Anterior cingulate cortex (tissue), 58 donors: ENCODE measurements around the gene TMEM235.
A peak's percentile ranks its signal among the peaks of the same experiment; 100 is the strongest.

Experiments
- DNase-seq, 58 donors: peaks; one replicate each; lab custom pipeline; 2025; lab: John Stamatoyannopoulos, UW

Gene TMEM235

DNA sequence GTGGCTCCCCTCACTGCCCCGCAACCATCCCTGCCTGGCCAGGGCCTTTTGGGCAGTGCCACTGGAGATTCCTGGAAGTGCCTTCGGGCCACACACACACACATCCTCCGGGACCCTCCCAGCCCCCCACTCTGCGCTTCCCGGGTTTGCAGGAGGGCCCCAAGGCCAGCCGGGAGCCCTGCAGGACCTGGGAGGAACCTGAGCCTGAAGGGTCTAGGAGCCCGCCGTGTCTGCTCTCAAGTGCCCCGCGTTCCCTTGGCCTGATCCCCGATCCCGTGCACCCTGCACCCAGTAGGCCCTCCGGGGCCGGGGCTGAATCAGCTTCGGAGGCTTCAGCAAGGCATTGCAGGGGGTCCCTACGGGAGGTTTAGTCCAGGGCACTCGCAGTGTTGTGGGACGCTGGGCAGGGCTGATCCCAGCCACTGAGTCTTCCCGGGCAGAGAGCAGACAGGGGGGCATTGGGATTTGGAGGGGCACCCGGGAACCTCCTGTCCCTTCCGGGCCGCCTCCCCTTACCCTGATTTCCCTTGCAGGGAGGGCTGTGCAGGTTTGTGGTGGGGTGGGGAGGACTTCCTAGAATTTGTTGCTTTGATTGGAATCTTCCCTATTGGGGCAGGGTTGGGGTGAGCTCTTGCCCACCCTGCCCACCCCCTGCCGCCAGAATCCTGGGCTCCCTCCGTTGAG, 36.9 kb downstream of the TMEM235 start:
- DNase-seq = no peak

DNA sequence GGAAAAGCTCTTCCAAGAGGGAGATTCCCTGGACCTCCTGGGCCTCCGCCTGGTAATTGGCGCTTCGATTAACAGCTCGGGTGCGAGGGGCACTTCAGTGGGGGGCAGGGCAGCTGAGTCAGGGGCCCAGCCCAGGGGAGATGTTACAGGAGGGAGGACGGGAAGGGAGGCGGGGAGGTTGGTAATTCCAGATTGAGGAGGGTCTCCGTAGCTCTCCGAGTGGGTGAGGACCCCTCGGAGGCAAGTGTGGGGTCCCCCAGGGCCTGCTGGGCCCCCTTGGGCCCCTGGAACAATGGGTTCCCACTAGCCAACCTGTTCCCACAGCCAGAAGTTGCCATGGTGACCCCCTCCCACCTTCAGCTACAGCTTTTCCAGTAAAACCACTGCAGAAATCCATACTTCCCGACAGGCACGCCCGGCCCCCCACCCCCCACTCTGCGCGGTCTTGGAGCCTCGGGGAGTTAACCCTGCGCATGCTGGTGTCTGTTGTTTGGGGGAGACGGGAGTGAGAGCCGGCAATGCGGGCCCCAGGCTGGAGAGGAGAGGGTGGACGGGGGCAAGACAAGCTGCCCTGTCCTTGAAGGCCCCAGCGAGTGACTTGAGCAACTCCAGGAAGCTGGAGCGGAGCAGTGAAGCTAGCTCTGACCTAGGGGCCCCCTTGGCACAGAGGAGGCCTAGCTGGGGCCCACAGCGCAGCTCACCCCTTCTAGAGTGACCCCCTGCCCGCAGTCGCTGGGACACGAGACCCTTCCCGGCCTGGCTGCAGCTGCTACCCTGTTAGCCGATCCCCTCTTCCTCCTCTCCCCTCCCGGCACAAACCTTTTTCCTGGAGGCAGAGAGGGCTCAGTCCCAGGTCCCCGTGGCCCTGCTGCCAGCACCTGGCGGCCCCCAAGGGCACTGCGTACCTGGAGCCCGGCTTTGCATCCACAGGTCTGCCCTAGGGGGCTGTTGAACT, 37.8 kb downstream of the TMEM235 start:
- DNase-seq = no peak

- no peak for DNase-seq
Observed at GRCh38 chr17:78269955-78270381, 38.5 kb downstream of the TMEM235 start.

DNA sequence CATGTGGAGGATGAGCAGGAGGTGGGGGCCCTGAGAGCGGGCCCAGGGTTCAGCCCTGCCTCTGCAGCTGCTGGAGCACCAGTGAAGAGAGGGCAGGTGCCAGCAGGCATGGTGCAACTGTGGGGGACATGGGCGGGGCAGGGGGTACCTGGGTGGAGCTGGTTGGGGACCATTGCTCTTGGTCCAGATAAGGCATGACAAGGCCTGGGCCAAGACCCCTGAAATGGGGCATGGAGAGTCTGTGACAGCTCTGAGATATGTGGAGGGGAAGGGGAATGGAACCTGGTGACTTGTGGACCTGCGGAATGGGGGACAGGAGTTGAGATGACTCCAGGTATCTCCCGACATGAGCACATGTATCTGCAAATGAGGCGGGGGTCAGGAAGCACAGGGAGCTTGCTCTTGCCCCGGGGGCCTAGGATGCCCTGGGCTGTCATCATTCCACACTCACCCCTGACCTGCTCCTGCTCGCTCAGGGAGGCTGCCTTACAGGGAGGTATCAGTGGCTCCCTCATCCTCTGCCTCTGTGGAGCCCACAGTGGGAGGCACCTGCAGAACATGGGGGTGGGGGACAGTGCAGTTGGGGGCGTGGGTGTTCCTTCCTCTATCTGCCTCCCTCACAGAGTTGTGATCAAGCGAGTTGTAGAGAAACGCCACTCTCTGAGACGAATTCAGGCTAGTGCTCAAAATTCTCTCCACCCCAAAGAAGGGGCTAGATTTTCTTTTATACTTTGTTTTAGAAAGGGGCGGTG, 40.2 kb downstream of the TMEM235 start:
- no peak for DNase-seq

DNA sequence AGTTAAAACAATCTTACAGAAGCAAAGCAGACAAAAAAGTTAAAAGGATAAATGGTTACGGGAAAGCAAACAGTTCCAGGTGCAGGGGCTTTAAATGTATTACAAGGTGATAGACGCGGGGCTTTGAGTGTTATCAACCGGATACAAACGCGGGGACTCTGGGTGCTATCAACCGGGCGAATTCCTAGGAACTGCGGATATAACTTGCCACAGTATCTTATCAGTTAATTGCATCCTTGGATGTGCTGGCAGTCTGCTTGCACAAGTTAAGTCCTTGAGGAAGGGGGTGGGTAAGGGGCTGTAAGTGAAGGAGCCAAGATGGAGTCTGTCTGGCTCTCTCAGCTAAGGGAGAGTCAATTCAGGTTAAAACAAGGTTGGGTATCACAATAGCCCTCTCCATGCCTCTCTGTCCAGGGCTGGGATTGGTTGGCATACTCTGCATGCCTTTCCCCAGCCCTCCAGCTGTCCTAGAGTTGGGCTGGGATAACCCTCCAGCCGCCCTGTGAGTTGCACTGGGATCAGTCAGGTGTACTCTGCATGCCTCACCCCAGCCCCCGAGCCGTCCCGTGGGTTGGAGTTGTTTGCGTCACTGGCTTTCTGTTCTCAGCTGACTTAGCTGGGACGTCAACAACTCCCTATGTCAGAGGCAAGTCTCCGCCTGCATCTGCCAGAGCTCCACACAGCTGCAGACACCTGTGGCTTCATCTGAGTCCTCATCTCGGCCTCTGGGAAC, 40.9 kb downstream of the TMEM235 start:
- DNase-seq = peak in 3 of 58 donors; percentile 7 to 45 (median 18)

- no peak for DNase-seq
Observed at GRCh38 chr17:78272914-78273258, 41.5 kb downstream of the TMEM235 start.

DNA sequence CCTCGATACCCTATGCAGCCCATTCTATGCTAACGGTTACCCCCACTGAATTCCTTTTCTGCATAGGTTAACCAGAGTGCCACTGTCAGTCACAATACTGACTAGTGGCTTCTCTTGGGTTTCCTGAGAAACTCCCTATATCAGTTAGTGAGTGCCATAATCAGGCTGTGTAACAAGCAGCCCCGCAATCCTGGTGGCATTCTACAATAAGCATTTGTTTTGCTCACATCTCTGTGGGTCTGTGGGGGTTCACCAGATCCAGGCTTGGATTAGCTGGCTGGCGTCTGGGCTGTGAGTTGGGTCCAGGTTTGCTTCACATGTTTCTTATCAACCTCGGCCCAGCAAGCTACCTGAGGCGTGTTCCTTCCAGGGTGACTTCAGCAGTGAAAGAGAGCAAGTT, 42.4 kb downstream of the TMEM235 start:
- no peak for DNase-seq

GRCh38 chr17:78275355-78275754, 43.9 kb downstream of the TMEM235 start:
- no peak for DNase-seq

- DNase-seq = no peak
Observed at GRCh38 chr17:78276098-78276887, 44.9 kb downstream of the TMEM235 start.

- DNase-seq = no peak
Observed at GRCh38 chr17:78278139-78278741, 46.8 kb downstream of the TMEM235 start.

DNA sequence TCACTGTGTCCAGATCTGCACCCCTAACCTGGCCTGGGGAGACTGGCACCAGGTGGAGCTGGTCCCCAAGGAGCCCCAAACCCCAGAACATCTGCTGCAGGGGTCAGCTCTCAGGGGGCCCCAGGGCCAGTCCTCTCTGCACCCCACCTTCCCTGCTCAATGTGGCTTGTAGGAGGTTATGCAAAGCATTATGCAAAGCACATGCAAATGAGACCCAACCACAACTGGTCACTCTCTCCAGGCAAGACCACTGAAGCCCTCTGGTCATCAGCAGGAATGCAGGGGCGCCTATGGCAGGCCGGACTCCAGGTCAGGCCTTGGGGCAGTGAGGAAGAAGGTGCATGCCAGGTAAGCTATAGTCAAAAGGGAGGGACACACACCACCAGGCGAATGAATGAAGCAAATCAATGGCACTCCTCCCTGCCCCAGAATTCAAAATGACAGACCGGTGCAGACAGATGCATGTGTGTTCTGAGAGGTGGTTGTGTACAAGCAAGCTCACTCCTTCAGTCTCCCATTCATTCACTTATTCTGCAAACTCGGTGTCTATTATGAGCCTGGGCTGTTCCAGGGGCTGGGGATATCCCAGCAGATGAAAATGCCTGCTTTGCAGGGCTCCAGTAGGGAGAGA, 48.0 kb downstream of the TMEM235 start:
- no peak for DNase-seq

GRCh38 chr17:78281249-78281845, 49.9 kb downstream of the TMEM235 start:
- peak in 11 of 58 donors; percentile 7 to 53 (median 18) for DNase-seq

GRCh38 chr17:78284146-78284545, 52.7 kb downstream of the TMEM235 start:
- DNase-seq = no peak

GRCh38 chr17:78289004-78289403, 57.6 kb downstream of the TMEM235 start:
- DNase-seq = no peak

- DNase-seq = peak in 50 of 58 donors; percentile 3 to 73 (median 43)
Observed at GRCh38 chr17:78289802-78290363, 58.5 kb downstream of the TMEM235 start.
